NCI-H2171 (cell line): ENCODE results near the gene MED4.
A peak's percentile ranks its signal among the peaks of the same experiment; 100 is the strongest.

Experiments used
- DNase-seq: peaks from one replicate; lab custom pipeline; 2025; lab: John Stamatoyannopoulos, UW

The MED4 gene

GRCh38 chr13:48037346-48038173 is 57.3 kb downstream of the MED4 start, which contains the start of gene NUDT15:
Gene NUDT15, plus strand, starts transcription at chr13:48037726. Its CDS starts 21 bp downstream, at chr13:48037747.
- DNase-seq: peak; percentile 94

DNA sequence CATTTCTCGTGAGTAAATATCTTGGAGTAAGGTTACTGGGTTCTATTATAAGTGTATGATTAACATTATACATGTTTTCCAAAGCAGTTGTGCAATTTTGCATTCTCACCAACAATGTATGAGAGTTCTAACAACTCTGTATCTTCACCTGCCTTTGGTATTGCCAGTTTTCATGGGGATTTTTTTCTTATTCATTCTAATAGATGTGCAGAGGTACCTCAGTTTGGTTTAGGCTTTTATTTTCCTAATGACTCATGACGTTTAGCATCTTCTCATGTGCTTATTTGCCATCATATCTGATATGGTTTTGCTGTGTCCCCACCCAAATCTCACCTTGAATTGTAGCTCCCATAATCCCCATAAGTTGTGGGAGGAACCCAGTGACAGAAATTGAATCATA is 65.0 kb downstream of the MED4 start:
- no peak for DNase-seq

- no peak for DNase-seq
These were observed 66.8 kb downstream of the MED4 start for GRCh38 chr13:48028066-48028465.
